SIG-M5 treated with dmso at 0.1 percent for 504 hours (cell line): ENCODE data around the gene LARGE2.
A peak's percentile ranks its signal among the peaks of the same experiment; 100 is the strongest.
"Not testable (repeated sequence)": the region's sequence is repeated elsewhere in the genome, so short reads cannot be mapped to it uniquely, and the experiment has no call there.

Experiments
- DNase-seq: peaks from one replicate; lab custom pipeline; 2025; ENCODE audit not compliant: unreplicated experiment; lab: John Stamatoyannopoulos, UW

The LARGE2 gene

GRCh38 chr11:45895553-45896259, 26.8 kb upstream of the LARGE2 start:
- DNase-seq: no peak

- no peak for DNase-seq
These were observed 26.0 kb upstream of the LARGE2 start for GRCh38 chr11:45896422-45896984.

GRCh38 chr11:45897556-45897955, 24.9 kb upstream of the LARGE2 start:
- DNase-seq: no peak

- no peak for DNase-seq
These were observed 23.4 kb upstream of the LARGE2 start for GRCh38 chr11:45899086-45899447.

GRCh38 chr11:45899448-45900174, 22.8 kb upstream of the LARGE2 start:
- DNase-seq: peak; percentile 47

GRCh38 chr11:45900175-45900800, 22.2 kb upstream of the LARGE2 start:
- DNase-seq: not testable (repeated sequence)

GRCh38 chr11:45900916-45901617, 21.4 kb upstream of the LARGE2 start:
- no peak for DNase-seq

GRCh38 chr11:45901626-45902025, 20.8 kb upstream of the LARGE2 start:
- no peak for DNase-seq

GRCh38 chr11:45902452-45903380, 19.7 kb upstream of the LARGE2 start:
- DNase-seq: no peak

- DNase-seq: no peak
These were observed 18.0 kb upstream of the LARGE2 start for GRCh38 chr11:45904309-45904915.

- DNase-seq: no peak
These were observed 17.4 kb upstream of the LARGE2 start for GRCh38 chr11:45905095-45905494.

- DNase-seq: not testable (repeated sequence)
These were observed 16.9 kb upstream of the LARGE2 start for GRCh38 chr11:45905576-45905975.

GRCh38 chr11:45906096-45906682, 16.3 kb upstream of the LARGE2 start:
- no peak for DNase-seq

GRCh38 chr11:45906965-45907611, 15.4 kb upstream of the LARGE2 start, which contains the start of gene FREY1:
FREY1 (minus strand) TSS chr11:45907271; CDS start chr11:45907245, 26 bp downstream.
- no peak for DNase-seq

- DNase-seq: no peak
These were observed 14.5 kb upstream of the LARGE2 start for GRCh38 chr11:45907911-45908370.

GRCh38 chr11:45909594-45910475, 12.6 kb upstream of the LARGE2 start:
- no peak for DNase-seq

GRCh38 chr11:45910623-45911022, 11.8 kb upstream of the LARGE2 start:
- no peak for DNase-seq

- no peak for DNase-seq
These were observed 8.9 kb upstream of the LARGE2 start for GRCh38 chr11:45913514-45913913.
